IPS DF 6.9 (cell line): ENCODE results near the gene LRP6.
"Not testable (repeated sequence)": the region's sequence is repeated elsewhere in the genome, so short reads cannot be mapped to it uniquely, and the experiment has no call there.

ENCODE experiments used
- DNase-seq: peaks from one replicate; pipeline ENCODE4 v3.0.0-alpha.2; 2013; ENCODE audit warnings: low read depth, low spot score
- H3K27ac ChIP-seq: one replicate; pipeline ENCODE4 v1.5.1; 2013; ENCODE audit warnings: low read length, control low read depth
- H3K27me3 ChIP-seq: 2 replicates; pipeline ENCODE4 v1.6.1; 2013; ENCODE audit warnings: mild to moderate bottlenecking, low read length; ENCODE audit not compliant: control insufficient read depth, insufficient read depth
- H3K36me3 ChIP-seq: 2 replicates; pipeline ENCODE4 v1.6.1; 2013; ENCODE audit warnings: low read length; ENCODE audit not compliant: control insufficient read depth, insufficient read depth
- H3K4me1 ChIP-seq: 2 replicates; pipeline ENCODE4 v1.6.1; 2013; ENCODE audit warnings: low read length; ENCODE audit not compliant: control insufficient read depth, insufficient read depth
- H3K4me3 ChIP-seq: 2 replicates; pipeline ENCODE4 v1.5.1; 2013; ENCODE audit warnings: mild to moderate bottlenecking, low read length
- H3K9me3 ChIP-seq: 2 replicates; pipeline ENCODE4 v1.6.1; 2013; ENCODE audit warnings: low read length, inconsistent platforms; ENCODE audit not compliant: control insufficient read depth, insufficient read depth
- WGBS: extraction: QIAGEN DNeasy Blood & Tissue Kit; methylation state at CpG from one replicate; pipeline ENCODE4 v1.1.7; 2013; ENCODE audit warnings: mixed read lengths, missing lambda C conversion rate; ENCODE audit not compliant: insufficient read length, insufficient coverage; 5-methylcytosine and 5-hydroxymethylcytosine counted together

Gene LRP6

DNA sequence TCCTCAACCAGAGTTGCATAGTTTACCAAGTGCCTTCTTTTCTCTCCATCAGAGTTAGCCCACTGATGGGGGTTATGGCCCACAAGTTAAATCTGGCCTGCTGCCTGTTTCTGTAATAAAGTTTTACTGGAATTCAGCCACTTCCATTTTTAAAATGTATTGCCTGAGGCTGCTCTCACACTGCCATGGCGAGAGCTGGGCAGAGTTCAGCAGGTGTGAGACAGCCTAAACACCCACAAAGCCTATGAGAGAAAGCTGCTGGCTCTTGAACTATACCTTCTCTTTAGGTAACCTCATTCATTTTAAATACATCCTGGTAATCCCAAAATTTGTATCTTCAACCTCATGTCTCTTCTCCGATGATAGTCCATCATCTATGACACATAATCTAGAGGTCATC is 110.0 kb downstream of the LRP6 start:
- no peak for DNase-seq
- H3K9me3 ChIP-seq = no peaks in the 10 kb centered on the region
- H3K27me3 ChIP-seq = no peaks in the 10 kb centered on the region
- H3K27ac ChIP-seq = no peak overlapping the region
- no peaks in the 10 kb centered on the region for H3K4me1 ChIP-seq
- H3K36me3 ChIP-seq = peaks cover 6% of the 10 kb centered on the region; the same call in 1 of the 2 replicates
- WGBS = no CpG with 5 or more reads among the region's 2 CpGs
- H3K4me3 ChIP-seq = no peak overlapping the region; the same call in 1 of the 2 replicates

DNA sequence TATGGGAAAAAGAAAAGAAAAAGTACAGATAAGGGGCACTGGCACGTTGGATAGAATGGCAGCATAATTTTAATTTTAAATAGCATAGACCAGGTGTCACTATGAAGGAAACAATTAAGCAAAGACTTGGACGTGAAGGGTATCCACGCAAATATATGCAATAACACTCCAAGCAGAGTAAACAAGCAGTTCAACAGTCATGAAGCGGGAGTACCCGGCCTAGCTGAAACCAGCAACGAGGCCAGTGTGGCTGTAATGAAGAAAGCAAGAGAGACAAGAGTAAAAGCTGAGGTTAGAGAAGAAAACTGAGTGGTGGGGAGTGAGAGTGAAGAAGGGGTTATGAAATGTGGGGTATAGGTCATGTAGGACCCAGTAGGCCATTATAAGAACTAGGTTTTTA is 110.7 kb downstream of the LRP6 start:
- WGBS = no CpG with 5 or more reads among the region's 6 CpGs
- Histone ChIP-seq H3K36me3 (peaks cover 6% of the 10 kb centered on the region; the same call in 1 of the 2 replicates), H3K27ac (no peak overlapping the region)

DNA sequence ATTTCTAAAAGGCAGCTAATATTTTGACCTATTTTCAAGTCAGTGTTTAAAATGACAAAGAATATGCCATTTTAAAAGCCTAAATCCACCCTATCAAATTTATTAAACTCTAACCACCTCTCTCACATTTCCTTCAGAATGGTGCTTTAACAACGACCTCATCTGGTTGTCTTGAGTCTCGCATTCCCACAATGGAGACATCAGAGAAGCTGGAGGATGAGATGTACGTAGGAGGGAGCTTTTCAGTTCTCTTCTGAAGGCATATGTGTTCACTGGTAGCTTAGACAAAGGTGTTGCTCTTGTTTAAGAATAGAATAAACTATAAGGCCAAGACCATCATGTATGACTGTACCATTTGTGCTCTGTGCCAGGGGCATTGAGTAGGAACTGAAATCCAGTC is 113.2 kb downstream of the LRP6 start:
- Histone ChIP-seq H3K36me3 (peaks cover 5% of the 10 kb centered on the region; the same call in 1 of the 2 replicates), H3K4me3 (no peak overlapping the region), H3K4me1 (no peaks in the 10 kb centered on the region), H3K27me3 (no peaks in the 10 kb centered on the region), H3K9me3 (no peaks in the 10 kb centered on the region), H3K27ac (no peak overlapping the region)
- DNase-seq = no peak
- WGBS = 100% methylated on average over 1 of the region's 3 CpGs

More for the DNA sequence above, 110.7 kb downstream of the LRP6 start:
- DNase-seq = no peak
- Histone ChIP-seq H3K4me3 (no peak overlapping the region), H3K9me3 (no peaks in the 10 kb centered on the region), H3K27me3 (no peaks in the 10 kb centered on the region), H3K4me1 (no peaks in the 10 kb centered on the region)

DNA sequence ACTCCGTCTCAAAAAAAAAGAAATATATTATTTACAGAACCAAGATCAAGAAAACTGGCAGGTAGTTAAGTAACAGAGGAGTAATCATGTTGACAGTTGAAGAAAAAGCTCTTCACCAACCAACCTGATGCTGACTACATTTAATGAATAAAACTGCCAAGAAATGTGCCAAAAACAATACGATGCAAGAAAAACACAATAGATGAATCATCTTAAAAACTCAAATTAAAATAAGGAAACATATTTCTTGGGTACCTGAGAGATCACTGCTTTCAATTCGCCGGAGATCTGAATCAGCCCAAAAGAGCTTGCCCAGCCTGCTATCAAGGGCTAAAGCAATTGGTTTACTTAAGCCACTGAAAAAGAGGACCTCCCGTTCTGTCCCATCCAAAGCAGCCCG is 119.7 kb downstream of the LRP6 start:
- H3K36me3 ChIP-seq = peaks cover 6% of the 10 kb centered on the region; the same call in 1 of the 2 replicates
- H3K9me3 ChIP-seq = no peaks in the 10 kb centered on the region
- H3K4me1 ChIP-seq = no peaks in the 10 kb centered on the region
- H3K27me3 ChIP-seq = no peaks in the 10 kb centered on the region
- no peak for DNase-seq
- H3K4me3 ChIP-seq = no peak overlapping the region
- no peak overlapping the region for H3K27ac ChIP-seq
- WGBS = no CpG with 5 or more reads among the region's 6 CpGs

DNA sequence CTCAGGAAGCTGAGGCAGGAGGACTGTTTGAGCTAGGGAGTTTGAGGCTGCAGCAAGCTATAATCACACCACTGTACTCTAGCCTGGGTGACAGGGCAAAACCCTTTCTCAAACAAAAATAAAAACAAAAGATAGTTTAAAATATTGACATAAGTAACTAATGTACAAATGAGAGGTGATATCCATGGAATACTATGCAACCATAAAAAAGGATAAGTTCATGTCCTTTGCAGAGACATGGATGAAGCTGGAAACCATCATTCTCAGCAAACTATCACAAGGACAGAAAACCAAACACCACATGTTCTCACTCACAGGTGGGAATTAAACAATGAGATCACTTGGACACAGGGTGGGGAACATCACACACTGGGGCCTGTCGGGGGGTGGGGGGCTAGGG is 122.3 kb downstream of the LRP6 start:
- H3K9me3 ChIP-seq, H3K27me3 ChIP-seq, H3K4me1 ChIP-seq, H3K36me3 ChIP-seq, H3K27ac ChIP-seq, DNase-seq, H3K4me3 ChIP-seq: not testable (repeated sequence)
- no CpG with 5 or more reads among the region's 1 CpG for WGBS

DNA sequence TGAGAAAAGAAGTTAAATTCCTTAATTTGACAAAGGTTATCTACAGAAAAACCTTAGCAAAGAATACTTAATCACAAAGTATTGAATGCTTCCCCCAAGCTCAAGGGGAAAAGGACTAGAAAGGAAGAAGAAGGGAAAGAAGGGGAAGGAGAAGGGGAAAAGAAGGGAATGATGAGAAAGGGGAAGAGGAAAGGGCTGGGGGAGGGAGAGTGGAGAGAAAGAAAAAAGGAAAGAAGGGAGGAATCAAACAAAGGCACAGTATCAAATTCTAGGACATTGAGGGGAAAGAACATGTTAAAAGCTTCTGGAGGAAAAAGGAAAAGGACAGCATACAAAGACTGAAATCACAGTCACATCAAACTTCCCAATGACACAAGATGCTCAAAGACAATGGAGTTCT is 125.8 kb downstream of the LRP6 start:
- Histone ChIP-seq H3K27ac (no peak overlapping the region), H3K4me3 (no peak overlapping the region), H3K27me3 (no peaks in the 10 kb centered on the region), H3K36me3 (0 out of 2 replicates have a peak, but pooled peaks cover 3% of the 10 kb centered on the region), H3K9me3 (no peaks in the 10 kb centered on the region), H3K4me1 (no peaks in the 10 kb centered on the region)
- no peak for DNase-seq

DNA sequence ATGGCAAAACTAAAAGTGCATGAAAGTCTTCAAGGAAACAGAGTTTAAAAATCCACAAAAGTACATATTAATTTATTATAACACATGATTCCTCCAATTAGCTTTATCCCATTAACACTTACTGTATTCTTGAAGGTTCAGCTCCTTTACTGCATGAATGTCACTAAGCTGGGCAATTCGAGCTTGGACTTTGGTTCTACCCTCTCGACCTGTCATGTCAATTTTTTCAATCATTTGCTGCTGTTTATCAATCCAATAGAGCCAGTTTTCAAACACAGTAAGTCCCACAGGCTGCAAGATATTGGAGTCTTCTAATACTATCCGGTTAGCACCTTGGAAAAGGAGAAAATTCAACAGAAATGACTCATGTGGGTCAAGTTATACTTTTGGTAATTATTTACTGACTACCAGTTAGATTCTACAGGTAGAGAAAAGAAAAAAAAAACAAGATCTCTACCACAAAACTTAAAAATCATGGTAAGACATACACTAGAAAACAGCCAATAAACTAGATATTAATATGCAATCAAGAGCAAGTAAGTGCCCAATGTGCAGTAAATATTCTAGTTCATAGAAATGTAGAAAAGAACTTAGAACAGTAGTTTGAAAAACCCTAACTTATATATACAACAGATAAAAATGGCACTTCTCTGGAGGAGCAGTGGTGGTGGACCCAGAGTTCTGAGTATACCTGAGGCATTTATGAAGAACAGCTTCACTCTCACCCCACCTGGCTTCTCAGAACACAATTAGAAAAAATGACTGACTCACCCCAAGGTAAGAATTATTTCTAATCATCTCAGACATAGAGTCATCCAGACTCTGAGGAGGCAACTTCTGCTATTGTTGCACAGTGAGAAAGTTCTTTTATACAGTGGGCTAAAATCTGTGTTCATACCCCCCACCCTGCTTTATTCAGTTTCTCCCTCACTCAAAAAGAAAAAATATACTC is 128.4 kb downstream of the LRP6 start:
- Histone ChIP-seq H3K27ac (no peak overlapping the region), H3K27me3 (no peaks in the 10 kb centered on the region), H3K4me3 (no peak overlapping the region), H3K4me1 (no peaks in the 10 kb centered on the region), H3K9me3 (no peaks in the 10 kb centered on the region), H3K36me3 (no peaks in the 10 kb centered on the region)
- no peak for DNase-seq
- WGBS = no CpG with 5 or more reads among the region's 3 CpGs

DNA sequence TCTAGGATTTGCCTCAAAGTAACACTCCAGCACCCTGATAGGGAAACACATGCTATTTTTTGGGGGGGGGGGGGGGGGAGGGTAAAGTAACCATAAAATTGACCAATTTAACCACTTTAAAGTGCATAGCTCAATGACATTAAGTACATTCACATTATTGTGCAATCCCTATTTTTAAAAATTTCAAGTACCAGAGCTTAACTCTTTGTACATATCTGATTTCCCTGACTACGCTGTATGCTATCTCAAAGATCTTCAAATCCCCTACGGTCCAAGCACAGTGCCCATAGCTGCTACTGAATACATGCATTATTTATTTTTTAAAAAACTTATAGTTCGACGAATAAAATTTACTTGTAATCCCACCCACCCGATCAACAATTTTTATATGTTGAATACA is 133.1 kb downstream of the LRP6 start:
- no peaks in the 10 kb centered on the region for H3K4me1 ChIP-seq
- DNase-seq = no peak
- no peaks in the 10 kb centered on the region for H3K27me3 ChIP-seq
- H3K4me3 ChIP-seq = no peak overlapping the region
- no peak overlapping the region for H3K27ac ChIP-seq
- 100% methylated on average over 3 of the region's 5 CpGs for WGBS
- H3K9me3 ChIP-seq = no peaks in the 10 kb centered on the region
- H3K36me3 ChIP-seq = no peaks in the 10 kb centered on the region

DNA sequence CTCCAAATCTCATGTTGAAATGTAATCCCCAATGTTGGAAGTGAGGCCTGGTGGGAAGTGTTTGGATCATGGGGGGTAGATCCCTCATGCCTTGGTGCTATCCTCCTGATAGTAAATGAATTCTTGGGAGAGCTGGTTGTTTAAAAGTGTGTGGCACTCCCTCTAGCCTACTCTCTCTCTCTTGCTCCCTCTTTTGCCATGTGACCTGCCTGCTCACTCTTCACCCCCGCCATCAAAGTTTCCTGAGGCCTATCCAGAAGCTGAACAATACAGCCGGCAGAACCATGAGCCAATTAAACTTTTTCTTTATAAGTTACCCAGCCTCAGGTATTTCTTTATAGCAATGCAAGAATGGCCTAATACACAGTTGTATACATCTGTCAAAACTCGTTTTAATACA is 133.6 kb downstream of the LRP6 start:
- no peaks in the 10 kb centered on the region for H3K9me3 ChIP-seq
- no peak overlapping the region for H3K4me3 ChIP-seq
- no peaks in the 10 kb centered on the region for H3K4me1 ChIP-seq
- no peak for DNase-seq
- no CpG with 5 or more reads among the region's 3 CpGs for WGBS
- H3K36me3 ChIP-seq = no peaks in the 10 kb centered on the region
- H3K27me3 ChIP-seq = no peaks in the 10 kb centered on the region
- no peak overlapping the region for H3K27ac ChIP-seq

DNA sequence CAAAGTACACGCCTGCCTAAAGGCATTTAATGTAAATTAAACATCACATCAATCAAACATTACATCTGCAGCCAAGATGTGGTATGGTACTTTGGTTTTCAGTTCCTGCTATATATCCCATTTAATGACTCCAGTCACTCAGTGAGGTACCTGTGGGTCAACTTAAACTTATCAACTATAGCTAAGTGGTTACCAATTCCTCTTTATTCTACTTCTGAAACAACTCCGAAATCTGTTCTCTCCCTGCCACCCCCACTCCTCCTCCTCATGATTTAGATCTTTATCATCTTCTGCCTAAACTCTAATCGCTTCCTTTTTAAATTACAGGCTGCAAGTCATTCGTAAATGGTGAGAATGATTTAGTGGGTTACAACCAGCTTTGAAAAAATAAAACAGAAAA is 138.2 kb downstream of the LRP6 start:
- Histone ChIP-seq H3K36me3 (peaks cover 8% of the 10 kb centered on the region; the same call in 1 of the 2 replicates), H3K4me1 (no peaks in the 10 kb centered on the region)
- DNase-seq = no peak

DNA sequence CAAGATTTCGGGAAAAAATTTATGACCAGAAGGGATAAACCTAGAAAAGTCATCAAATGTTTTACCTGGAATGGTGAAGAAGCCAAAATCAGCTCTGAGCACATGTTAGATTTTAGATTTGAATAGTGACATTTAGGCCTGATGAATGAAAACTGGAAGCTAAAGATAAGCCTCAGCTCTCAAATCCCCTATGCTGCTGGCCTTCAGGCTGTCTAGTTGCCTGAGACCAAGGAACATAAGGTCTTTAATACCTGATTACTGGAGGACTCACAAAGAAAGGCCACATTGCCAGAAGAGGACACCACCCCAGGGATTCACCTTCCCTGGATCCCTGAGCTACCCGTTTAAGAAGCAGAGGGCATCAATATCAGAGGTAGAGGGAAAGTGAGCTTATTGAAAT is 139.5 kb downstream of the LRP6 start:
- no CpG with 5 or more reads among the region's 2 CpGs for WGBS
- Histone ChIP-seq H3K9me3 (no peaks in the 10 kb centered on the region), H3K4me1 (no peaks in the 10 kb centered on the region), H3K36me3 (peaks cover 8% of the 10 kb centered on the region; the same call in 1 of the 2 replicates), H3K27me3 (no peaks in the 10 kb centered on the region), H3K27ac (no peak overlapping the region), H3K4me3 (no peak overlapping the region)
- no peak for DNase-seq

More for the DNA sequence above, 138.2 kb downstream of the LRP6 start:
- no peak overlapping the region for H3K27ac ChIP-seq
- H3K27me3 ChIP-seq = no peaks in the 10 kb centered on the region
- H3K4me3 ChIP-seq = no peak overlapping the region
- no CpG with 5 or more reads among the region's 4 CpGs for WGBS
- no peaks in the 10 kb centered on the region for H3K9me3 ChIP-seq
